Stimulated activated naive CD8-positive, alpha-beta T cell treated with anti-CD3 and anti-CD28 coated beads, Interleukin-15, amount 100 ng/mL, for 72 hours (primary cell): ENCODE results near the gene DYSF.

Source experiments
- ATAC-seq: fragments of 150-1000 bp; cut with Tn5 transposase; 2 replicates; pipeline ENCODE4 v1.10.0; 2021; ENCODE audit warnings: mild to moderate bottlenecking, moderate library complexity
- DNase-seq, 2 donors: peaks; one replicate each; pipeline ENCODE4 v3.0.0; 2021 to 2022
- H3K27ac Mint-ChIP-seq, 2 donors: one replicate each; pipeline ENCODE4 v1.8.0; 2022; ENCODE audit warnings: mild to moderate bottlenecking in 2 of 2, mixed read lengths in 2 of 2, moderate library complexity in 2 of 2
- H3K27me3 Mint-ChIP-seq: one replicate; pipeline ENCODE4 v1.8.0; 2022; ENCODE audit warnings: mixed read lengths
- H3K4me1 Mint-ChIP-seq: one replicate; pipeline ENCODE4 v1.8.0; 2022; ENCODE audit warnings: mild to moderate bottlenecking, mixed read lengths
- H3K4me3 Mint-ChIP-seq, 2 donors: one replicate each; pipeline ENCODE4 v1.8.0; 2022; ENCODE audit warnings: mild to moderate bottlenecking in 2 of 2, mixed read lengths in 2 of 2, moderate library complexity in 1 of 2
- H3K9me3 Mint-ChIP-seq, 2 donors: one replicate each; pipeline ENCODE4 v1.8.0; 2022; ENCODE audit warnings: mixed read lengths in 2 of 2

The DYSF gene

GRCh38 chr2:71704688-71705087, 251.3 kb downstream of the DYSF start:
- peaks cover 20% of the 10 kb centered on the region for H3K27me3 Mint-ChIP-seq
- ATAC-seq = no peak
- H3K4me1 Mint-ChIP-seq = no peaks in the 10 kb centered on the region
- peak overlapping the region in 1 of 2 donors; percentile 64 for H3K27ac Mint-ChIP-seq
- no peak for DNase-seq
- H3K9me3 Mint-ChIP-seq = no peaks in the 10 kb centered on the region
- H3K4me3 Mint-ChIP-seq = no peak overlapping the region

GRCh38 chr2:71705171-71705960, 252.0 kb downstream of the DYSF start:
- ATAC-seq (peak; percentile 7), DNase-seq (no peak)
- peak overlapping the region in 1 of 2 donors; percentile 19 for H3K27ac Mint-ChIP-seq

GRCh38 chr2:71706121-71706520, 252.8 kb downstream of the DYSF start:
- DNase-seq = no peak
- Mint-ChIP-seq H3K4me1 (no peaks in the 10 kb centered on the region), H3K27ac (no peak overlapping the region), H3K9me3 (no peaks in the 10 kb centered on the region), H3K4me3 (no peak overlapping the region), H3K27me3 (peaks cover 27% of the 10 kb centered on the region)
- no peak for ATAC-seq

More at GRCh38 chr2:71705171-71705960, 252.0 kb downstream of the DYSF start:
- Mint-ChIP-seq H3K27me3 (peaks cover 20% of the 10 kb centered on the region), H3K4me3 (no peak overlapping the region), H3K9me3 (no peaks in the 10 kb centered on the region), H3K4me1 (no peaks in the 10 kb centered on the region)

DNA sequence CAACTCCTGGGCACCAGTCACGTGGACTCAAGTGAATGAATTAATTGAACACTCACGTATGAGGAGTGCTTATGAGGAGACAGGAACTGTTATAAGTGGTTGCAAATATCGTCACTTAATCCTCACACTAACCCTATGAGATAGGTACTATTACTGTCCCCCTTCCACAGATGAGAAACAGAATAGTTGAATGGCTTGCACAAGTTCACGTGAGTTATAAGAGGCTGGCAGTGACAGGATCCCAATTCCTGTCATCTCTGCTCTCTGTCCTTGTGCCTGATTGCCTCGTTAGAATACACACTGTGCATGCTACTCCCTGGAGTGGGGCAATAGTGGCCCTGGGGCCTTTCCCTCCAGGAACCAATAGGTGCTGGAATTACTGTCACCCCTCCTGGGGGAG, 253.5 kb downstream of the DYSF start:
- Mint-ChIP-seq H3K4me1 (no peaks in the 10 kb centered on the region), H3K27me3 (peaks cover 32% of the 10 kb centered on the region), H3K4me3 (no peak overlapping the region), H3K27ac (no peak overlapping the region), H3K9me3 (no peaks in the 10 kb centered on the region)
- ATAC-seq (no peak), DNase-seq (no peak)

- Mint-ChIP-seq H3K27ac (no peak overlapping the region), H3K4me1 (no peaks in the 10 kb centered on the region), H3K9me3 (no peaks in the 10 kb centered on the region), H3K27me3 (peaks cover 15% of the 10 kb centered on the region), H3K4me3 (no peak overlapping the region)
- ATAC-seq (no peak), DNase-seq (no peak)
Observed at GRCh38 chr2:71710367-71711132, 257.2 kb downstream of the DYSF start.

DNA sequence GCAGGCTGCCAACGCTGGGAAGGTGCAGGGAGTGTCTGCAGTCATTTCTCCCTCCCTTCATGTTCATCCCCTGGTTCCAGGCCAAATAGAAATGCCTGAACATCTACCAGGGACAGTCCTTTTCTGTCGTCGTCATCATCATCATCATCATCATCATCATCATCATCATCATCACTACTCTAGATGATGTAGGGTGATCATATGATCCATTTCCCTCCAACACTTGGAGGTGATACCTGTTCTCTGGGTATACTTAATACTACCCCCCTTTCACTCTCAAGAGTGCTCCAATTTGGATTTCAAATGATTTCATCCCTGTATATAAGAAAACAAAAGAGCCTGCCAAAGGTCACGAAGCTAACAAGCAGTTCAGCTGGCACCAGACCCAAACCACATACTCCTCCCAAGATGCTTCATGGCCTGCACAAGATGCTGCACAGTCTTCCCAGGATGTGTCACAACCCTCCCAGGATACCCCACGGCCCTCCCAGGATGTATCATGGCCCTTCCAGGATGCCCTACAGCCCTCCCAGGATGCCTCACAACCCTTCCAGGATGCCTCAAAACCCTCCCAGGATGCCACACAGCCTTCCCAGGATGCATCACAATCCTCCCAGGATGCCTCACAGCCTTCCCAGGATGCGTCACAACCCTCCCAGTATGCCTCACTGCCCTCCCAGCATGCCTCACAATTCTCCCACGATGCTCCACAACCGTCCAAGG, 257.9 kb downstream of the DYSF start:
- Mint-ChIP-seq H3K9me3 (no peaks in the 10 kb centered on the region), H3K27ac (peak overlapping the region in 1 of 2 donors; percentile 35), H3K4me3 (no peak overlapping the region), H3K27me3 (peaks cover 15% of the 10 kb centered on the region), H3K4me1 (no peaks in the 10 kb centered on the region)
- DNase-seq (no peak), ATAC-seq (no peak)

- DNase-seq (no peak), ATAC-seq (no peak)
- Mint-ChIP-seq H3K27ac (no peak overlapping the region), H3K4me3 (no peak overlapping the region), H3K27me3 (peaks cover 15% of the 10 kb centered on the region), H3K9me3 (no peaks in the 10 kb centered on the region), H3K4me1 (no peaks in the 10 kb centered on the region)
Observed at GRCh38 chr2:71712158-71712818, 258.9 kb downstream of the DYSF start.

DNA sequence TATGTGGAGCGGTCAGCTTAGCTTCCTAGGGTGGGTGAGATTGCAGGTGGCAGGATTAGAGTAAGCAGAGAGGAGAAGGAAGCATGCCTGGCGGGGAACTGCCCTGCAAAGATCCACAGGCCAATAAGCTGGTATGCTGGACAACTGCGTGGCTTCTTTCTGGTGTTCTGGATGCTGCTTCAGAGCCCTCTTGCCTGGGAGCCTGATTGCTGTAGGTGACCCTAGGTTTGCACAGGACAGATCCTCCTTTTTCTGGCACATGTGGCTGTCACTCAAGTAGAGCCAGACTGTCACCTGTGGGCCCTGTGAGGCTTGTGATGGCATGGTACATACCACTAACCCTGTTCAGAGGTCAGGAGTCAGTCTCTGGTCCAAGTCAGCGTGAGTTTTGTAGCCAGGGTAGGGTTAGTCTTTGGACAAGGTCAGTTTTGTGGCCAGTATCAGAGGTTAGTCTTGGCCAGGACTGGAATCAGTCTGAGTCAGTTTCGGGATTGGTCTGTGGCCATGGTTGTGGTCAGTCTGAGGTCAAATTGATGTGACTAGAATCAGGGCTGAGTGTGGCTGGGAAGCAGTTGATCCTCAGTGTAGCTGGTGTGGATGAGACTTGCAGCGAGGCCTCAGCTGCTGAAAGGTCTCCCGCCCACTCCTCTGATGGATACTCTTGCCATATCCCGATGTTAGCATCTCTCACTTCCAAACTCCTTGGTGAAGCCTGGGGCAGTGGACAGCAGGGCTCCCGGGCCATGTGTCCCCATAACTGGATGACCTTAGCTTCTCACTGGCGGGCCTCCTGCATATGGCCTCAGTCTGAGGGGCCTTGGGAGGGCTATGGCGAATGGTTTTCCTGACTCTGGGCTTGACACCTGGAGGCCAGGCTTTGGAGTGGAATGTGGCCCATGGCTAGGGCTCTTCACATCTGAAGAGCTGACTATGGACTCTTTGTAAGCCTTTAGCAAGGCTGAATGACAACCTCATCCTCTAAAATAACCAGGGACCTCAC, 260.5 kb downstream of the DYSF start:
- DNase-seq = no peak
- Mint-ChIP-seq H3K27ac (no peak overlapping the region), H3K9me3 (no peaks in the 10 kb centered on the region), H3K27me3 (peaks cover 15% of the 10 kb centered on the region), H3K4me1 (no peaks in the 10 kb centered on the region), H3K4me3 (no peak overlapping the region)
- no peak for ATAC-seq

DNA sequence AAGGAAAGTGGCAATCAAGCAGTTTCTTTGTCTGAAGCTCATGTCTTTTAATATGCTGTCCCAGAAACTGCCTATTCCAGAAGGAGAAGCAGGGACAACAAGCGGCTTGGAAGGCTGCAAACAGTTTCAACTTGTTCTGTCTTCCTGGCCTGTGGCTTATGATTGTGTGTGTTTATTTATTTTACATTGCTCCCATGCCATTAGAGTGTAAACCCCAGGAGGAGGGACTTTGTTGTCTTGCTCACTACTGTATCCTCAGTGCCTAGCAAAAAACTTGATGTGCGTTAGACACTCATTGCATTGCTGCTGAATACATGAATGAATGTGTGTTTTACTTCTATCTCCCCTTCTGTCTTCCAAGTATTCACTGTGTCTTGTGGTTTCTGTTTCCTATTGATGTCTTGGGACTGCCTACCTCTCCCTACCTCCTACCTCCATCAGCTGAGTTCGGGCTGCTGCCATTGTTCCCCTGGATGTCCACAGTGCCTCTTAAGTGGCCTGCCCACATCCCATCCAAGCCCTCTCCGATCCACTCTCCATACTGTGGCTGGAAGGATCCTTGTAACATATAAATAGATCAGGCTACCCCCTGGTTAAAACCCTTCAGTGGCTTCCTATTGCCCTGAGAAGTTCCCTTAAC, 261.4 kb downstream of the DYSF start:
- H3K9me3 Mint-ChIP-seq = no peaks in the 10 kb centered on the region
- no peak for ATAC-seq
- DNase-seq = no peak
- no peaks in the 10 kb centered on the region for H3K4me1 Mint-ChIP-seq
- peaks cover 21% of the 10 kb centered on the region for H3K27me3 Mint-ChIP-seq
- H3K4me3 Mint-ChIP-seq = no peak overlapping the region
- no peak overlapping the region for H3K27ac Mint-ChIP-seq

DNA sequence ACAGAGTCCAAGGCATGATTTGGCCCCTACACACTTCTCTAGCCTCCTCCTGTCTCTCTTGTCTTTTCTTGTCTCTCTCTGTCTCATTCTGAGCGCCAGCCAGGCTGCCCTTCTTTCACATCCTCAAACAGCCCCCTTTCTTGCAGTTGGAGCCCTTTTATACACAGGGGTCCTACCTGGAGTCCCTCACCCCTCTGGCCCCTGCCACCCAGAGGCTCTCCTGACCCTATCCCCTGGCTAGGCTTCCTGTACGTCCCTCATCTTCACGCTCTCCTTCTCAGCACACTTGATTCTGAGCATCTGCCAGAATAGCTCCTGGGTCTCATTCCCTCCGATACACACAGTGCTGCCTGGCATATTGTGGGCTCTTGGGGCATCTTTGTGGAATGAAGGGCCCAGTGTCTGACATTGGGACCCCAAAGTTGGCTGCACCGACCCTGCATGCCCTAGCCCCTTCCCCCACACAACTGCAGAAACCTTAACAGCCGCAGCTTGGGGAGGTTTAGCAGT, 261.9 kb downstream of the DYSF start:
- Mint-ChIP-seq H3K27ac (no peak overlapping the region), H3K9me3 (no peaks in the 10 kb centered on the region), H3K4me3 (no peak overlapping the region), H3K27me3 (peaks cover 21% of the 10 kb centered on the region), H3K4me1 (no peaks in the 10 kb centered on the region)
- DNase-seq = no peak
- ATAC-seq = no peak

- DNase-seq (no peak), ATAC-seq (no peak)
- Mint-ChIP-seq H3K9me3 (no peaks in the 10 kb centered on the region), H3K27me3 (peaks cover 19% of the 10 kb centered on the region), H3K4me1 (no peaks in the 10 kb centered on the region), H3K4me3 (no peak overlapping the region), H3K27ac (no peak overlapping the region)
Observed at GRCh38 chr2:71715951-71716696, 262.8 kb downstream of the DYSF start.

DNA sequence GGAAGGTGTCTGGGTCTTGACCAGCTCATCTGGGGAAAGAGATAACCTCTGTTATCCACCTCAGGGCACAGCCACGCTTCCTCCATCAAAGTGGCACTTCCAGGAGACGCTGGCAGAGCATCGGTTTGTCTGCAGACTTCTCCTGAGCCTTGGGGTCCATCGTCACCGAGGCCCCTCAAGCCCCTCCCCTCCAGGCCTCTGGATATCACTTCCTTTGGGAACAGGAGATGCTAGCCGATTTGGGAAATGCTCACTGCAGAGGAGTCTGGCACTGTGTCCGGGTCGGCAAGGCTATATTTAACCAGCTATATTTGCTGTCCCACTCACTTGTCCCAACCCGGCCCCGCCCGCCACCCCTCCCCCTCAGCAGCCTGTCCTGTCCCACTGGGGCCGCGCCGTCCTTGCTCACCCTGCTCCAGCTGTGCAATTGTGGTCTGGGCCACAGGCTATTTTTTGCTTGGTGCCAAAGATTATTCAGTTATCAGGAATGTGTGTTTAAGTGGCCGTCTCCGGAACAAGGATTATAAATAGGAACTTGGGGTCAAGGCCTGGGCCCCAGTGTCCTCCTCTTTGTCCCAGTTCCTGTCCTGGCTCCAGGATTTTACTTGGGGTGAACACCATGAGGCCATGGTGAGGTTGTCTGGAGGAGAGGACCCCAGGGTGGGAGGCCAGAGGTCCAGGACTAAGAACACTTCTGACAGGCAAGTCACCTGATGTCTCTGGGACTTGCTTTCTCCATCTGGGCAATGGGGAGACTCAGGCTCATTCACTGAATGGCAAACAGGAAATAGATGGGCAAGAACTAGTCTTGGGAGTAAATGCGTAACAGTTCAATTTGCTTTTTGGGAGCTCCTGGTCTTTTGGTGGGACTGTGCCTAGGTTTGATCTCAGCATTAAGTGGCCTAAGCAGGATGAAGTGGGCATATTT, 263.6 kb downstream of the DYSF start:
- H3K27ac Mint-ChIP-seq = no peak overlapping the region
- H3K4me3 Mint-ChIP-seq = no peak overlapping the region
- peaks cover 15% of the 10 kb centered on the region for H3K27me3 Mint-ChIP-seq
- H3K9me3 Mint-ChIP-seq = no peaks in the 10 kb centered on the region
- no peak for DNase-seq
- ATAC-seq = no peak
- H3K4me1 Mint-ChIP-seq = no peaks in the 10 kb centered on the region
